Measurements from ENCODE around the gene EFR3B.

DNA sequence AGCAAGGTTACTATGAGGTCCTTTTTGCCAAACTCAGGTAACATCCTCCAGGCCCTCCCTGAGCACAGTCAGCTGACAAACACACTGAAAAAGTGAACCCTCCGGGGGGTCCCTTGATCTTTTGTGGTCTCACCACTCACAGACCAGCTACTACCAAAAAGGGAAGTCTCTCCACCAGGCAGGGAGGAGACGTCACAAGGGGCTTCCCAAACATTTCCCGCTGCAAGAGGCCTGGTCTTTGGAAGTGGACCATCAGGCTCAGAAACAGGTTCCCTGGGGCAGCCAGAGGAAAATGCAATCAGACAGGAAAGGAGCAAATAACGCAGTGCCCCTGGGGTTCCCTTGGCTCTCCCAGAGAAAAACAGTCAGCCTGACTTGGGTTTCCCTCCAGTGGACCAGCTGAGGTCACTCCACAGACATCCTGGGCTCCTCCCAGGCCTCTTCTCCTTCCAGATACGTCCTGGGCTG is 165.2 kb downstream of the EFR3B start:
- TF ChIP-seq, protein P1, sequence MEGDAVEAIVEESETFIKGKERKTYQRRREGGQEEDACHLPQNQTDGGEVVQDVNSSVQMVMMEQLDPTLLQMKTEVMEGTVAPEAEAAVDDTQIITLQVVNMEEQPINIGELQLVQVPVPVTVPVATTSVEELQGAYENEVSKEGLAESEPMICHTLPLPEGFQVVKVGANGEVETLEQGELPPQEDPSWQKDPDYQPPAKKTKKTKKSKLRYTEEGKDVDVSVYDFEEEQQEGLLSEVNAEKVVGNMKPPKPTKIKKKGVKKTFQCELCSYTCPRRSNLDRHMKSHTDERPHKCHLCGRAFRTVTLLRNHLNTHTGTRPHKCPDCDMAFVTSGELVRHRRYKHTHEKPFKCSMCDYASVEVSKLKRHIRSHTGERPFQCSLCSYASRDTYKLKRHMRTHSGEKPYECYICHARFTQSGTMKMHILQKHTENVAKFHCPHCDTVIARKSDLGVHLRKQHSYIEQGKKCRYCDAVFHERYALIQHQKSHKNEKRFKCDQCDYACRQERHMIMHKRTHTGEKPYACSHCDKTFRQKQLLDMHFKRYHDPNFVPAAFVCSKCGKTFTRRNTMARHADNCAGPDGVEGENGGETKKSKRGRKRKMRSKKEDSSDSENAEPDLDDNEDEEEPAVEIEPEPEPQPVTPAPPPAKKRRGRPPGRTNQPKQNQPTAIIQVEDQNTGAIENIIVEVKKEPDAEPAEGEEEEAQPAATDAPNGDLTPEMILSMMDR (IDR thresholded peaks at IDR 0.05; ENCODE audit: insufficient read depth, low read length, poor library complexity, severe bottlenecking) = no peak
- no peak for TF ChIP-seq EZH2phosphoT487 (conservative IDR thresholded peaks at IDR 0.05; ENCODE audit: low read length)
